8988T (cell line): ENCODE data around the gene KLRG1.

Experiments used
- DNase-seq: peaks from one replicate; pipeline ENCODE4 v3.0.0; 2011

Gene KLRG1

GRCh38 chr12:8989413-8989812 lies at the start of gene KLRG1:
KLRG1 (plus strand) TSS chr12:8989546; CDS start chr12:8989636, 90 bp downstream.
- no peak for DNase-seq

- DNase-seq: no peak
These were observed 47.5 kb upstream of the KLRG1 start for GRCh38 chr12:8941691-8942478.

DNA sequence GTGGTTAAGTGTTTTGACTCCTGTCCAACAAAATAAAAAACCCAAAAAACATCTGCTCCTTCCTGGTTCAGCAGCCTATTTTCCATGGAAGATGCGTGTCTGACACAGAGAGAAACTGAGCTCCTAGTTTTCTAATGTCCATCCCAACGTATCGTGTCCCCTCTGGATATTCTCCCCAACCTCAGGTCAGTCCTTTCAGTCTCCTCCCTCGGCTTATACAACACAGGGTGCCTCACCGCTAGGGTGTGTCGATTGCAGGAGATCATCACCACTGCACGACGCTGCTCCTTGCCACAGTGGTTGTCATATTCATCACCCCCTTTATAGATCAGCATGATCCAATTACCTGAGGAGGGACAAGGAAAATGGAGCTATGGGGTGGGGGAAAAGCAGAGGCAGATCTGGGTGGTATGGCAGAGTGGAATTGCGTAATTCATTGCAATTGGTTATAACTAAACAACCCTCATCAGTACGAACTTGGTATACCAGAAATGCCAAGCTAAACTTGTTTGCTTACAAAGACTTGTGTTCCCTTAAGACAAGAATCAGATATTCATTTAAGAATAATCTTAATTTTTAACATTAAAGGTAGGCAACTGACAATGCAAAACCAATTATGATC lies 45.7 kb upstream of the KLRG1 start:
- DNase-seq: no peak

- DNase-seq: no peak
These were observed 42.6 kb upstream of the KLRG1 start for GRCh38 chr12:8946733-8947132.

- no peak for DNase-seq
These were observed 41.6 kb upstream of the KLRG1 start for GRCh38 chr12:8947737-8948136.

- no peak for DNase-seq
These were observed 40.5 kb upstream of the KLRG1 start for GRCh38 chr12:8948701-8949341.

DNA sequence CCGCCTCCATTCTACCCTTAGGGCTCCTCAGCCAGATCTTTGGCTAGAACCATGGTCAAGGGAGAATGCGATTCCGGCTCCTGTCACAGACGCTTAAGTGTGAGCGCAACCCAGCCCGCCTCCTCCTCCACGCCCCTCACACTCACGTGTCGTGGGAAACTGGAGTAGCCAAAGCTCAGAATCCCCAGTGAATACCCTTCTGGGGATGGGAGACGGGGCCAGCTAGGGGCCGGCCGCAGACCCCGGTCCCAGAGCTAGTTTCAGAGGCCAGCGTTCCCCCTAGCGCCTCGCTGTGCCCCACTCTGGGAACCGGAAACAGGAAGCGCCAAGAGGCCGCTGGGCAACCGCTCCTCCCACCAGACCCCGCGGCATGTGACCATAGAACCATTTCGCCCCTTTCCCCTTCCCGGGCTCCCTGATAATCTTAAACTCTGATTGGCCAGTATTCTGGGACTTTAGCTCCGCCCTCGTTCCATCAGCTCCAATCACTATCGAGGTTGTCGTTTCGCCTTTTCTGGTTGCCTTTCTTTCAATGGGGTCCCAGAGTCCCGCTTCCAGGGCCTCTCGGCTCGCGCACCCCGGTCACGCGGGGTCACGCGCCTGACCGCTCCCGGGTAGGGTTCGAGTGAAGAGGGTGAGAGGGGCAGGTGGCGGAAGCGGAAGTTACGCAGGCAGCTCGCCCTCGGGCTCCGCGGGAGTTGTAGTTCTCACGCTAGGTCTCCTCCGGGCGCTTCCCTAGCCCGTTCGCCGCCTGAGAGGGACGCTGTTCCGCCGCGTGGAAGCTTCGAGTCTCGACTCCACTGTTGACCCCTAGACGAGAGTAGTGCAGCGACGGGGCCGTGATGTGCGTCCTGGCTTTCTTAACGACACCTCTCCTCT lies 39.8 kb upstream of the KLRG1 start, which contains the start of gene M6PR:
TSS of gene M6PR (minus strand) at position 304 of the 879 bp plus-strand sequence. CDS start 3,241 bp downstream, outside the sequence.
- DNase-seq: peak; percentile 67

DNA sequence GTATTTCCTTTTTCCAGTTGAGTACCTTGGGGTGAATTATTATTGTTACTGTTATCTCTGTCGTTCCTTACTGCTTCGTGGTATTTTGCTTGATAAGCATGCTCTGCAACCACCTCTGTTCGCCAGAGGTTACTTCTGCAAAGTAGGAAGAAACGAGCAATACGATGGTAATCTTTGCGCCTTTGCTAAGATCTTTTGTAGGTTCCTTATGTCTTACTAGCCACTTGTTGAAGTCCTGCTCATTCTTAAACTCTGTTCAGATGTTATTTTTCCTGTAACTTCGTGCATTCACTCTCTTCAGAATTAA lies 39.2 kb upstream of the KLRG1 start:
- no peak for DNase-seq

DNA sequence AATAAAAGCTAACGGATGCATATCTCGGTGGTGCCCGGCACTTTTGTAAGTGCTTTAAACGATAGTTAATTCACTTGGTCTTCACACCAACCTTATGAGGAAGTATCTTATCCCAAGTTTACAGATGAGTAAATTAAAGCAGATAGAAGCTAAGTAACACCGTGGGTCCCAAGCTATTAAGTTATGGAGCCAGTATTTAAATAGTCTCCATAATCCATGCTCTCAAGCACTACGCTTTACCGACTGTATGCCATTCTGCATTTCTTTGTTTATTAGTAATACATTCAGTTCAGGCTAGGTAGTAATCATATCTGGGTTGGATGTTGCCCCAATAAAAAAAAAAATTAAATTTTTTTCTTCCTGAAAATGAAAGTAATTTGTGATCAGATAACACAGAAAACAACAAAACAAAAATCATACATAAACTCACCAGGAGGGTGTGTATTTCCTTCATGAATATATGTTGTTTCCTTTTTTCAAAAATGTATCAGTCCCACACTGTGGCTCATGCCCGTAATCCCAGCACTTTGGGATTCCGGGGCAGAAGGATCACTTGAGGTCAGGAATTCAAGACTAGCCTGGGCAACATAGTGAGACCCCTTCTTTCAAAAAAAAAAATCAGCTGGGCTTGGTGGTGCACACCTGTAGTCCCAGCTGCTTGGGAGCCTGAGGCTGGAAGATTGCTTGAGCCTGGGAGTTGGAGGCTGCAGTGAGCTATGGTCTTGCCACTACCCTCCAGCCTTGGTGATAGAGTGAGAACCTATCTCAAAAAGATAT lies 38.5 kb upstream of the KLRG1 start:
- no peak for DNase-seq

DNA sequence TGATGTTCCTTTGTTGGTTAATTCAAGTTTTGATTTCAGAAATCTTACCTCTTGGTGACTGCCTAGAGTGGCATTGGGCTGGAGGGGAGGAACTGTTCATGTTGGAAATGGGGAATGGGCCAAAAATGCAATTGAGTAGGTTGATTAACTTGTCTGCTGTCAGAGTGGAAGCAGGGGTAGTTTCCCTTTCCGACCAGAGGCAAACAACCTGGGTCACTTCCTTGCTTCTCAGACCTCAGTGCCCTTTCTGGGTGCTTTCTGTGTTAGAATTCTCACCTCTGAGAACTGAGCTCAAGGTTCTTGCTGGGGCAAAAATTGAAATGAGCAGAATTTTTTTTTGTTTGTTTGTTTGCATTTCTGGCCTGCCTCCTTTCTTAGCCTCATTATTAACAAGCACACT lies 37.6 kb upstream of the KLRG1 start:
- DNase-seq: no peak

DNA sequence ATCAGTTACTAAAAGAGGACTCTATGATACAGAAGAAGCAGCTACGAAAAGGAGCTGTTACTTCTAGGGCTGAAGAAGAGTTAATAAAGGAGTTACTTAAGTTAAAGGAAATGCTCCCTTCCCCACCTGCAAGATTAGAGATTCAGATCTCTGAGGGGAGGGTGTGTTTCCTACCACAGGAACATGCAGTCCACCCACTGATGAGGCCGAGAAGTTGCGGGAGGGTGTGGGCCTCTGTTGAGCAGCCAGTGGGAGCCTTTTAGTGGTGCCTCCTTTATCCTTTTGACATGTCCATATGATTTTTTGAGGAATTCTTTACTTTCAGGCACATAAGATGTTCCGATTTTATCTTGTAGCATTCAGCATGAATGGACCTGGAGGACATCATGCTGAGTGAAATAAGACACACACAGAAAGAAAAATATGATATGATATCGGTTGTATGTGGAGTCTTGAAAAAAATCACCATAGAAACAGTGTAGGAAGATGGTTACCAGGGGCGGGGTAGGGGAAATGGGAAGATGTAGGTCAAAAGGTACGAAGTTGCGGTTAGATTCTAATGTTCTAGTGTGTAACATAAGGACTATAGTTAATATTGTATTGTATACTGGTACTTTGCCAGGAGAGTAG lies 35.5 kb upstream of the KLRG1 start:
- no peak for DNase-seq

DNA sequence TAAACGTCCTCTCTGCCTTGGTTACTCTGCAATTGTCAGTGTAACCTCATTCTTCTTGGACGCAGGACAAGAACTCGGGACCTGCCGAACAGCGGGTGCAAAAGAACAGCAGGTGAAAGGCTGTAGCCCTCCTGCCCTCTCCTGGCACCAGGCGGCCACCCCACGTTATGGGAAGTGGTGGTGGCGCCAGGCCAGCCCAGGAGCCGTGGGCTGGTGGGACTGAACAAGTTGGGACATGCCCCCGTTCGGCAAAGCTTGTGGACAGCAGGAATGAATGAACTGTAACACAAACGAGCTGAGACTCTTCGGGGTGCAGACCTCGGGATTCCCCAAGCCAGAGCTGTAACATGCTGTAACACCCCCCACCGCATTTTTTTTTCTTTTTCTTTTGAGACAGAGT lies 33.3 kb upstream of the KLRG1 start:
- DNase-seq: no peak

DNA sequence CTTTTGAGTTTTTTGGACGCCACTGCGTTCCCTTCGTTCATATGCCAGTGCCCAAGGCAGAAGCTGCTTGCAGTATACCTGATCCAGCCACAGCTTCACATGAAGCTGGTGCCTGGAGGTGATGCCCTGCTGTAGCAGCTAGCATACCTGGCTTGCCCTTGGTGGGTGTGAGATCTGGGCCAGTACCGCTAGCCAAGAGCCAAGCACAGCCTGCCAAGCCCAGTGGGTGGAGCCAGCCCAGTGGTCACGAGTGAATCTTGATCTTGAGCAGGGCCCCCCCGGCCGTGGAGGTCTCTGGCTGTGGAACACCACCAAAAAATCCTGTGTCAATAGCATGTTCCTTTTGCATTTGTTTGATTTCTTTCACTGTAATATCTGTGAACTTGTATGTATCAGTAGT lies 32.6 kb upstream of the KLRG1 start:
- no peak for DNase-seq

- DNase-seq: no peak
These were observed 31.8 kb upstream of the KLRG1 start for GRCh38 chr12:8957561-8957960.

GRCh38 chr12:8958066-8958465 lies 31.3 kb upstream of the KLRG1 start:
- DNase-seq: no peak

GRCh38 chr12:8960176-8960575 lies 29.2 kb upstream of the KLRG1 start:
- no peak for DNase-seq

DNA sequence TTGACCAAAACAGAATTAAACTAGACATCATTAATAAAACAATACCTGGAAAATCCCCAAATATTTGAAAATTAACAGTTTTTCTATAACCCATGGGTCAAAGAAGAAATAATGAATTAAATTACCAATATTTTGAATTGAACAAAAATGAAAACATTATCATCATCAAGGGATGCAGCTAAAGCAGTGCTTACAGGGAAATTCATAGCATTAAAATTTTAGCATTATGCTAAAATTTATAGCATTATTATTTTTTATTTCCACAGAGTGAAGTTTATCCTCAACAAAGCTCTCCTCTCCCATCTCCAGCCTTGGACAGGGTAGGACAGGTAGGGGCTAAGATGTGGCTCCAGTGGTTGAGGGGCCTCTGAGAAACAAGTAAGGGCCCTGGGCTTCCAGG lies 20.6 kb upstream of the KLRG1 start:
- no peak for DNase-seq

- no peak for DNase-seq
These were observed 19.4 kb upstream of the KLRG1 start for GRCh38 chr12:8969861-8970411.

- DNase-seq: no peak
These were observed 18.9 kb upstream of the KLRG1 start for GRCh38 chr12:8970432-8970831.

DNA sequence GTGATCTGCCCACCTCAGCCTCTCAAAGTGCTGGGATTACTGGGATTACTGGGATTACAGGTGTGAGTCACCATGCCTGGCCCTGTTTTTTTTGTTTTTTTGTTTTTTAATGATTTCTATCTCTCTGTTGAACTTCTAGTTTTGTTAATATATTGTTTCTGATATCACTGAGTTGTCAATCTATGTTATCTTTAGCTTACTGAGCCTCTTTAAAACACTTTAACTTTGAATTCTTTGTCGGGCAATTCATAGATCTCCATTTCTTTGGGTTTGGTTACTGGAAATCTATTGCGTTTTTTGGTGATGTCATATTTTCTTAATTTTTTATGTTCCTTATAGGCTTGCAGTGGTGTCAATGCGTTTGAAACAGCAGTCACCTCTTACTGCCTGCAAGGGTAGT lies 9.2 kb upstream of the KLRG1 start:
- no peak for DNase-seq

GRCh38 chr12:8985213-8985754 lies 4.1 kb upstream of the KLRG1 start:
- DNase-seq: no peak
